H9 (cell line): ENCODE data around the gene LRIG1. TPM values are rescaled to one million over a fixed set of nuclear protein-coding genes. Genes with fewer than 3 reads are reported as not detected.
A peak's percentile ranks its signal among the peaks of the same experiment; 100 is the strongest.

Experiments
- DNase-seq: peaks from one replicate; pipeline ENCODE4 v3.0.0-alpha.2; 2017
- H2AFZ ChIP-seq: one replicate; pipeline ENCODE4 v1.6.1; 2013; ENCODE audit warnings: mild to moderate bottlenecking, low read length, control low read depth, moderate library complexity
- H2AK5ac ChIP-seq: 2 replicates; pipeline ENCODE4 v1.6.1; 2013; ENCODE audit warnings: low read length, control low read depth, mixed read lengths; ENCODE audit not compliant: insufficient read length
- H2BK120ac ChIP-seq: one replicate; pipeline ENCODE4 v1.6.1; 2013; ENCODE audit warnings: low read depth, mild to moderate bottlenecking, low read length, control low read depth, inconsistent platforms; ENCODE audit not compliant: poor library complexity, severe bottlenecking
- H2BK12ac ChIP-seq: 2 replicates; pipeline ENCODE4 v1.6.1; 2013; ENCODE audit warnings: low read length, control low read depth, mixed read lengths, low read depth; ENCODE audit not compliant: insufficient read length
- H2BK15ac ChIP-seq: 2 replicates; pipeline ENCODE4 v1.6.1; 2013; ENCODE audit warnings: low read depth, low read length, control low read depth
- H2BK20ac ChIP-seq: one replicate; pipeline ENCODE4 v1.6.1; 2013; ENCODE audit warnings: low read depth, mild to moderate bottlenecking, low read length, control low read depth, inconsistent platforms; ENCODE audit not compliant: poor library complexity, severe bottlenecking
- H2BK5ac ChIP-seq: 2 replicates; pipeline ENCODE4 v1.6.1; 2013; ENCODE audit warnings: low read length, control low read depth, mixed read lengths; ENCODE audit not compliant: insufficient read length
- H3K14ac ChIP-seq: 2 replicates; pipeline ENCODE4 v1.6.1; 2013; ENCODE audit warnings: low read length, control low read depth; ENCODE audit not compliant: insufficient read depth
- H3K18ac ChIP-seq: 2 replicates; pipeline ENCODE4 v1.6.1; 2013; ENCODE audit warnings: low read depth, mild to moderate bottlenecking, mixed read lengths, low read length, control low read depth; ENCODE audit not compliant: insufficient read length
- H3K23ac ChIP-seq: 2 replicates; pipeline ENCODE4 v1.6.1; 2013; ENCODE audit warnings: low read length, control low read depth, mixed read lengths, low read depth; ENCODE audit not compliant: insufficient read length
- H3K23me2 ChIP-seq: 2 replicates; pipeline ENCODE4 v1.6.1; 2013; ENCODE audit warnings: low read depth, mild to moderate bottlenecking, mixed read lengths, low read length, control low read depth; ENCODE audit not compliant: insufficient read length, poor library complexity, severe bottlenecking
- H3K27ac ChIP-seq: 2 replicates; pipeline ENCODE4 v1.5.1; 2013; ENCODE audit warnings: low read length, control low read depth, mixed read lengths, low read depth; ENCODE audit not compliant: insufficient read length
- H3K27me3 ChIP-seq: 2 replicates; pipeline ENCODE4 v1.6.1; 2013; ENCODE audit warnings: low read length, control low read depth, inconsistent platforms; ENCODE audit not compliant: insufficient read depth
- H3K4ac ChIP-seq: 2 replicates; pipeline ENCODE4 v1.6.1; 2013; ENCODE audit warnings: low read depth, mild to moderate bottlenecking, control low read depth, inconsistent platforms, low read length, moderate library complexity
- H3K4me1 ChIP-seq: 2 replicates; pipeline ENCODE4 v1.6.1; 2013; ENCODE audit warnings: low read length, control low read depth, inconsistent platforms; ENCODE audit not compliant: insufficient read depth
- H3K4me2 ChIP-seq: 2 replicates; pipeline ENCODE4 v1.6.1; 2013; ENCODE audit warnings: low read length, control low read depth, mixed read lengths; ENCODE audit not compliant: insufficient read length, insufficient read depth
- H3K56ac ChIP-seq: 2 replicates; pipeline ENCODE4 v1.6.1; 2013; ENCODE audit warnings: low read depth, mild to moderate bottlenecking, mixed read lengths, low read length, control low read depth; ENCODE audit not compliant: insufficient read length
- H3K79me1 ChIP-seq: 2 replicates; pipeline ENCODE4 v1.6.1; 2013; ENCODE audit warnings: low read depth, mild to moderate bottlenecking, moderate library complexity, low read length, control low read depth, inconsistent platforms; ENCODE audit not compliant: insufficient read depth, poor library complexity, severe bottlenecking
- H3K79me2 ChIP-seq: 2 replicates; pipeline ENCODE4 v1.6.1; 2013; ENCODE audit warnings: low read length, control low read depth, inconsistent platforms; ENCODE audit not compliant: insufficient read depth
- H3K9ac ChIP-seq: 2 replicates; pipeline ENCODE4 v1.6.1; 2013; ENCODE audit warnings: low read length, control low read depth, mixed read lengths; ENCODE audit not compliant: insufficient read length; ENCODE audit errors: extremely low read depth
- H3K9me3 ChIP-seq: one replicate; pipeline ENCODE4 v1.6.1; 2013; ENCODE audit warnings: low read depth, low read length, inconsistent platforms; ENCODE audit not compliant: control insufficient read depth
- H3T11ph ChIP-seq: one replicate; pipeline ENCODE4 v1.6.1; 2013; ENCODE audit warnings: mild to moderate bottlenecking, low read length, control low read depth, inconsistent platforms
- H4K20me1 ChIP-seq: one replicate; pipeline ENCODE4 v1.6.1; 2013; ENCODE audit not compliant: control insufficient read depth, insufficient read length, insufficient read depth
- H4K5ac ChIP-seq: 2 replicates; pipeline ENCODE4 v1.6.1; 2013; ENCODE audit warnings: low read depth, mild to moderate bottlenecking, mixed read lengths, low read length, control low read depth; ENCODE audit not compliant: insufficient read length
- H4K8ac ChIP-seq: replicated peaks from 2 replicates; pipeline ENCODE4 v1.6.1; 2013; ENCODE audit warnings: low read length, control low read depth, mixed read lengths, low read depth; ENCODE audit not compliant: insufficient read length
- H4K91ac ChIP-seq: 2 replicates; pipeline ENCODE4 v1.6.1; 2013; ENCODE audit warnings: low read depth, mild to moderate bottlenecking, moderate library complexity, mixed read lengths, low read length, control low read depth; ENCODE audit not compliant: insufficient read length
- H3K27ac Mint-ChIP-seq, 3 experiments: 2 replicates in 2 of 3; 3 replicates in 1 of 3; pipeline ENCODE4 v1.8.0; 2020 to 2021; ENCODE audit warnings: mixed read lengths in 3 of 3, mild to moderate bottlenecking in 1 of 3, moderate library complexity in 1 of 3
- H3K27me3 Mint-ChIP-seq: 2 replicates; pipeline ENCODE4 v1.8.0; 2021; ENCODE audit warnings: low read depth, mild to moderate bottlenecking, moderate library complexity, mixed read lengths
- H3K36me3 Mint-ChIP-seq, 3 experiments: 2 replicates in 2 of 3; 3 replicates in 1 of 3; pipeline ENCODE4 v1.8.0; 2020 to 2021; ENCODE audit warnings: low read depth in 3 of 3, mixed read lengths in 3 of 3; ENCODE audit not compliant: insufficient read depth in 1 of 3
- H3K4me1 Mint-ChIP-seq, 2 experiments: 2 replicates each; pipeline ENCODE4 v1.8.0; 2020; ENCODE audit warnings: mixed read lengths in 2 of 2
- H3K4me3 Mint-ChIP-seq, 2 experiments: 2 replicates in 1 of 2; 3 replicates in 1 of 2; pipeline ENCODE4 v1.8.0; 2020 to 2021; ENCODE audit warnings: mild to moderate bottlenecking in 2 of 2, mixed read lengths in 2 of 2, moderate library complexity in 1 of 2
- H3K9me3 Mint-ChIP-seq, 2 experiments: 2 replicates in 1 of 2; 3 replicates in 1 of 2; pipeline ENCODE4 v1.8.0; 2020; ENCODE audit warnings: mild to moderate bottlenecking in 2 of 2, mixed read lengths in 2 of 2, moderate library complexity in 1 of 2
- CTCF ChIP-seq: fragments of 200-600 bp; sonication (generic); conservative IDR thresholded peaks from 3 replicates; pipeline ENCODE4 v1.8.0; 2021; ENCODE audit warnings: antibody characterized with exemption, mild to moderate bottlenecking
- WGBS: extraction: QIAGEN DNeasy Blood & Tissue Kit; methylation state at CpG from one replicate; pipeline ENCODE4 v1.1.7; 2013; ENCODE audit warnings: missing lambda C conversion rate, low lambda C conversion rate, mixed read lengths; ENCODE audit not compliant: insufficient read length; ENCODE audit errors: extremely low coverage; 5-methylcytosine and 5-hydroxymethylcytosine counted together
- total RNA-seq: library from RNA; stranded (reverse); gene quantifications from 2 replicates; pipeline ENCODE4 v1.2.1, GENCODE V29; 2021

LRIG1 gene
- total RNA-seq, 1 experiment from 2014 or later = 70.3 TPM

DNA sequence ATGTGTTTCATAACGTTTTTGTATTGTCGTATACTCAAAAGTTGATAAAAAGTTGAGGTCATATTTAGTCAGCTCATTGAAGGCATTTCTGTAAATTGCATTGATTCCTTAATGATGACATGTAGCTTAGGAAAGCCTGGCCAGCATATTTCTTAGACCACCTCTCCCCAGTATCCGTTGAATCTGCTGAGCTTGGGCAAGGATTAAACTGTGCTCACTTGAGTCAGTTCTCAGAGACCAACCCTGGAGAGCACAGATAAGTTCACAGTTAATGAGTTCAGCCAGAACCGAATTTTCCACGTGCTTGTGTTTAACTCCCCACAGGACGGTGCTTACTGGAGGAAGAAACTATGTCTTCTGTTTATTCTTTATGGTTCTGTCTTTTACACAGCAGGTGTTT is 147.3 kb downstream of the LRIG1 start:
- Histone ChIP-seq H3K4me1 (no peaks in the 10 kb centered on the region), H3K9ac (no peak overlapping the region), H3K18ac (no peak overlapping the region), H2AK5ac (no peak overlapping the region), H2BK12ac (no peak overlapping the region), H2BK20ac (no peak overlapping the region), H3K4ac (no peak overlapping the region), H2AFZ (no peak overlapping the region), H4K91ac (no peak overlapping the region), H3K79me2 (no peaks in the 10 kb centered on the region), H4K5ac (no peak overlapping the region), H2BK120ac (no peak overlapping the region), H3K27ac (no peak overlapping the region), H3K79me1 (no peaks in the 10 kb centered on the region), H4K8ac (no peak overlapping the region), H4K20me1 (no peaks in the 10 kb centered on the region), H3K23me2 (no peaks in the 10 kb centered on the region), H3T11ph (peak overlapping the region; percentile 71), H2BK5ac (no peak overlapping the region), H3K14ac (no peak overlapping the region), H3K27me3 (no peaks in the 10 kb centered on the region), H3K4me2 (no peak overlapping the region), H3K9me3 (no peaks in the 10 kb centered on the region), H2BK15ac (no peak overlapping the region), H3K23ac (no peak overlapping the region), H3K56ac (no peak overlapping the region)
- peaks cover 5 to 8% of the 10 kb centered on the region in 2 experiments; a peak in 3 of 4 replicates for H3K4me1 Mint-ChIP-seq
- no peak for DNase-seq
- H3K27me3 Mint-ChIP-seq = no peaks in the 10 kb centered on the region
- H3K4me3 Mint-ChIP-seq = no peak overlapping the region
- H3K9me3 Mint-ChIP-seq = no peaks in the 10 kb centered on the region
- WGBS = no CpG with 5 or more reads among the region's 6 CpGs
- H3K27ac Mint-ChIP-seq = no peak overlapping the region; a peak in 1 of 7 replicates
- no peaks in the 10 kb centered on the region for H3K36me3 Mint-ChIP-seq
- TF ChIP-seq CTCF = no peak
